Stimulated activated CD8-positive, alpha-beta memory T cell treated with anti-CD3 and anti-CD28 coated beads, Interleukin-7, amount 100 ng/mL, for 1 hour (primary cell): ENCODE results near the gene DNAJB12.

Source experiments
- DNase-seq, 2 donors: peaks; one replicate each; pipeline ENCODE4 v3.0.0-alpha.2; 2020; ENCODE audit warnings: low read depth in 2 of 2

DNAJB12 gene

GRCh38 chr10:72292223-72292691 is 62.5 kb downstream of the DNAJB12 start:
- DNase-seq, result no peak

GRCh38 chr10:72291019-72291532 is 63.6 kb downstream of the DNAJB12 start:
- no peak for DNase-seq

GRCh38 chr10:72285972-72286521 is 68.7 kb downstream of the DNAJB12 start:
- no peak for DNase-seq

- DNase-seq, result no peak
These were observed 71.6 kb downstream of the DNAJB12 start for GRCh38 chr10:72283131-72283530.
